Uterus (tissue), 2 donors: ENCODE data around the gene HOMEZ.

Source experiments
- POLR2A ChIP-seq, 2 donors: fragments of 450-650 bp; IDR thresholded peaks; one replicate each; pipeline ENCODE4 v1.6.1; 2016; ENCODE audit warnings: antibody characterized with exemption in 2 of 2, mild to moderate bottlenecking in 1 of 2, moderate library complexity in 1 of 2
- TF ChIP-seq, protein P1 (sequence below), 4 experiments: fragments of 200-600 bp in 2 of 4; fragments of 450-650 bp in 2 of 4; sonication (generic) in 2 of 4; IDR thresholded peaks; one replicate each; pipeline ENCODE4 v1.5.1; 2016 to 2019; ENCODE audit warnings: antibody characterized with exemption in 4 of 4, mild to moderate bottlenecking in 2 of 4, moderate library complexity in 1 of 4

DNA sequence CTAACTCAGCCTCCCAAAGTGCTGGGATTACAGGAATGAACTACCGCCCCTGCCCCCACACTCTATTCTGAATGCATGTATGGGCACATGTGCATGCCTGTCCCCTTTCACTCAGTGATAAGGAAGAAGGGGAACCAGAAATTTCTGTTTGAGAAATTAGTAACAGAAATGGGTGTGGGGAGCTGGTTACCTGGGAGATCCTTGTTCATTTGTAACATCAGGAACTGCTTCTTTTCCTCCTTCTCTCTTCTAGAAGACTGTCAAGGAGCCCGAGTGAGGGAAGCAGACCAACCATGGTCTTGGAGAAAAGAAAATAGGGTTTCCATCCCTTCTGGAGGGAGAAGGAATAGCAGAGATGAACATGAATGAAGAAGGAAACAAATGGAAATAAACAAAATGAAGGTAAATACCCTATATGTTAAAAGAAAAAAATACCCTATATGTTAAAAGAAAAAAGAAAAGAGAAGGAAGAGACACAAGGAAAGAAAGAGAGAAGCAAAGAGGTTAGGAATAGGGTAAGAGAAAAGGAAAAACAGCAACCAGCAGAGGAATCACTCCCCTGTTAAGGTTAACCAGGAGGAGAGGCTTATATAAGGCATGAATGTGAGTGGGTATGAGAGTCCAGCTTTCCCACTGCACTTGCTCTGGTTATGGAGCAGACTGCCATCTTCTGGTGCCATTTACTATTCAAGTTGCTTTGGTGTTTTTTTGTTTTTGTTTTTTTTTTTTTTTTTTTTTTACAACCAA, 13.5 kb upstream of the HOMEZ start:
- TF ChIP-seq, protein P1, sequence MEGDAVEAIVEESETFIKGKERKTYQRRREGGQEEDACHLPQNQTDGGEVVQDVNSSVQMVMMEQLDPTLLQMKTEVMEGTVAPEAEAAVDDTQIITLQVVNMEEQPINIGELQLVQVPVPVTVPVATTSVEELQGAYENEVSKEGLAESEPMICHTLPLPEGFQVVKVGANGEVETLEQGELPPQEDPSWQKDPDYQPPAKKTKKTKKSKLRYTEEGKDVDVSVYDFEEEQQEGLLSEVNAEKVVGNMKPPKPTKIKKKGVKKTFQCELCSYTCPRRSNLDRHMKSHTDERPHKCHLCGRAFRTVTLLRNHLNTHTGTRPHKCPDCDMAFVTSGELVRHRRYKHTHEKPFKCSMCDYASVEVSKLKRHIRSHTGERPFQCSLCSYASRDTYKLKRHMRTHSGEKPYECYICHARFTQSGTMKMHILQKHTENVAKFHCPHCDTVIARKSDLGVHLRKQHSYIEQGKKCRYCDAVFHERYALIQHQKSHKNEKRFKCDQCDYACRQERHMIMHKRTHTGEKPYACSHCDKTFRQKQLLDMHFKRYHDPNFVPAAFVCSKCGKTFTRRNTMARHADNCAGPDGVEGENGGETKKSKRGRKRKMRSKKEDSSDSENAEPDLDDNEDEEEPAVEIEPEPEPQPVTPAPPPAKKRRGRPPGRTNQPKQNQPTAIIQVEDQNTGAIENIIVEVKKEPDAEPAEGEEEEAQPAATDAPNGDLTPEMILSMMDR (IDR thresholded peaks at IDR 0.05): peak in 1 of 4 experiments; percentile 10
- no peak for TF ChIP-seq POLR2A (IDR thresholded peaks at IDR 0.05)
